HEK293 (cell line): Measurements from ENCODE around the gene DNAJB14.

Experiments used
- CTCF ChIA-PET: fragments of 350-600 bp; formaldehyde crosslinking; extraction: SDS; loops from one replicate; lab custom pipeline; 2021; ENCODE audit warnings: antibody characterized with exemption; lab: Yijun Ruan, JAX
- POLR2A ChIA-PET: fragments of 300-600 bp; formaldehyde crosslinking; extraction: SDS; loops from one replicate; lab custom pipeline; 2020; ENCODE audit warnings: antibody characterized with exemption, inconsistent platforms; lab: Yijun Ruan, JAX
- H3K27ac ChIP-seq: fragments of 200-500 bp; sonication (Bioruptor generic); 2 replicates; pipeline ENCODE4 v1.5.1; 2014; ENCODE audit warnings: low read depth, low read length, control low read depth, inconsistent platforms; ENCODE audit errors: extremely low read depth
- H3K36me3 ChIP-seq, 2 experiments: fragments of 200-500 bp in 1 of 2; sonication (Bioruptor generic) in 1 of 2; 1 replicate in 1 of 2; 2 replicates in 1 of 2; pipeline ENCODE4 v1.5.1; 2014 to 2017; ENCODE audit warnings: inconsistent platforms in 2 of 2, low read length in 2 of 2; ENCODE audit not compliant: control insufficient read depth in 2 of 2, insufficient read depth in 1 of 2
- H3K4me1 ChIP-seq: fragments of 200-500 bp; sonication (Bioruptor generic); 2 replicates; pipeline ENCODE4 v1.5.1; 2014; ENCODE audit warnings: mild to moderate bottlenecking, low read length, inconsistent platforms; ENCODE audit not compliant: control insufficient read depth, insufficient read depth
- H3K4me3 ChIP-seq: 2 replicates; pipeline ENCODE4 v1.5.1; 2011; ENCODE audit warnings: low read depth, mild to moderate bottlenecking, control low read depth, low read length, moderate library complexity
- H3K9me3 ChIP-seq: fragments of 200-500 bp; sonication (Bioruptor generic); 2 replicates; pipeline ENCODE4 v1.5.1; 2014; ENCODE audit warnings: low read depth, low read length, inconsistent platforms; ENCODE audit not compliant: control insufficient read depth, insufficient read depth
- KLF9 ChIP-seq: fragments of 450-650 bp; formaldehyde crosslinking; IDR thresholded peaks from 2 replicates; pipeline ENCODE4 v1.5.1; 2016; ENCODE audit warnings: missing biosample characterization, missing genetic modification characterization, low read depth
- ZBTB17 ChIP-seq: fragments of 450-650 bp; formaldehyde crosslinking; IDR thresholded peaks from 2 replicates; pipeline ENCODE4 v1.5.1; 2016; ENCODE audit warnings: missing biosample characterization, missing genetic modification characterization
- ZBTB20 ChIP-seq: fragments of 450-650 bp; formaldehyde crosslinking; IDR thresholded peaks from 2 replicates; pipeline ENCODE4 v1.5.1; 2016; ENCODE audit warnings: missing biosample characterization, missing genetic modification characterization
- ZFP37 ChIP-seq: fragments of 450-650 bp; formaldehyde crosslinking; IDR thresholded peaks from 2 replicates; pipeline ENCODE4 v1.5.1; 2016; ENCODE audit warnings: missing biosample characterization, missing genetic modification characterization
- ZNF169 ChIP-seq: fragments of 450-650 bp; formaldehyde crosslinking; IDR thresholded peaks from 2 replicates; pipeline ENCODE4 v1.5.1; 2016; ENCODE audit warnings: missing biosample characterization, missing genetic modification characterization
- ZNF24 ChIP-seq: fragments of 450-650 bp; formaldehyde crosslinking; IDR thresholded peaks from 2 replicates; pipeline ENCODE4 v1.5.1; 2016; ENCODE audit warnings: missing biosample characterization, missing genetic modification characterization
- ZNF248 ChIP-seq: fragments of 450-650 bp; formaldehyde crosslinking; IDR thresholded peaks from 2 replicates; pipeline ENCODE4 v1.5.1; 2017; ENCODE audit warnings: missing biosample characterization, missing genetic modification characterization
- ZNF335 ChIP-seq: fragments of 450-650 bp; formaldehyde crosslinking; conservative IDR thresholded peaks from 2 replicates; pipeline ENCODE4 v1.5.1; 2016; ENCODE audit warnings: missing biosample characterization, missing genetic modification characterization
- ZNF561 ChIP-seq: fragments of 450-650 bp; IDR thresholded peaks from 2 replicates; pipeline ENCODE4 v1.5.1; 2018; ENCODE audit warnings: missing biosample characterization, missing genetic modification characterization, borderline replicate concordance
- ZNF585B ChIP-seq: fragments of 450-650 bp; formaldehyde crosslinking; IDR thresholded peaks from 2 replicates; pipeline ENCODE4 v1.5.1; 2016; ENCODE audit warnings: missing biosample characterization, missing genetic modification characterization
- ZNF670 ChIP-seq: fragments of 450-650 bp; formaldehyde crosslinking; IDR thresholded peaks from 2 replicates; pipeline ENCODE4 v1.5.1; 2016; ENCODE audit warnings: missing biosample characterization, missing genetic modification characterization, low read depth
- ZNF677 ChIP-seq: fragments of 450-650 bp; IDR thresholded peaks from 2 replicates; pipeline ENCODE4 v1.5.0; 2018; ENCODE audit warnings: missing biosample characterization, mild to moderate bottlenecking, missing genetic modification characterization, moderate library complexity
- TF ChIP-seq, protein P1 (sequence below): fragments of 450-650 bp; formaldehyde crosslinking; IDR thresholded peaks from 2 replicates; pipeline ENCODE4 v1.5.1; 2016; ENCODE audit warnings: missing biosample characterization, missing genetic modification characterization
- TF ChIP-seq, protein P2 (sequence below): fragments of 450-650 bp; formaldehyde crosslinking; IDR thresholded peaks from 2 replicates; pipeline ENCODE4 v1.5.1; 2016; ENCODE audit warnings: missing biosample characterization, missing genetic modification characterization, borderline replicate concordance
- TF ChIP-seq, protein P3 (sequence below): fragments of 450-650 bp; formaldehyde crosslinking; IDR thresholded peaks from 2 replicates; pipeline ENCODE4 v1.5.1; 2016; ENCODE audit warnings: missing biosample characterization, missing genetic modification characterization
- TF ChIP-seq, protein P4 (sequence below): fragments of 450-650 bp; formaldehyde crosslinking; IDR thresholded peaks from 2 replicates; pipeline ENCODE4 v1.5.1; 2017; ENCODE audit warnings: missing biosample characterization, missing genetic modification characterization
- TF ChIP-seq, protein P5 (sequence below): fragments of 450-650 bp; formaldehyde crosslinking; conservative IDR thresholded peaks from 2 replicates; pipeline ENCODE4 v1.5.1; 2016; ENCODE audit warnings: low read depth, missing biosample characterization, missing genetic modification characterization
- TF ChIP-seq, protein P6 (sequence below): fragments of 450-650 bp; formaldehyde crosslinking; IDR thresholded peaks from 2 replicates; pipeline ENCODE4 v1.5.1; 2016; ENCODE audit warnings: missing biosample characterization, missing genetic modification characterization
- TF ChIP-seq, protein P7 (sequence below): fragments of 450-650 bp; formaldehyde crosslinking; IDR thresholded peaks from 2 replicates; pipeline ENCODE4 v1.5.1; 2016; ENCODE audit warnings: missing biosample characterization, missing genetic modification characterization

The DNAJB14 gene

DNA sequence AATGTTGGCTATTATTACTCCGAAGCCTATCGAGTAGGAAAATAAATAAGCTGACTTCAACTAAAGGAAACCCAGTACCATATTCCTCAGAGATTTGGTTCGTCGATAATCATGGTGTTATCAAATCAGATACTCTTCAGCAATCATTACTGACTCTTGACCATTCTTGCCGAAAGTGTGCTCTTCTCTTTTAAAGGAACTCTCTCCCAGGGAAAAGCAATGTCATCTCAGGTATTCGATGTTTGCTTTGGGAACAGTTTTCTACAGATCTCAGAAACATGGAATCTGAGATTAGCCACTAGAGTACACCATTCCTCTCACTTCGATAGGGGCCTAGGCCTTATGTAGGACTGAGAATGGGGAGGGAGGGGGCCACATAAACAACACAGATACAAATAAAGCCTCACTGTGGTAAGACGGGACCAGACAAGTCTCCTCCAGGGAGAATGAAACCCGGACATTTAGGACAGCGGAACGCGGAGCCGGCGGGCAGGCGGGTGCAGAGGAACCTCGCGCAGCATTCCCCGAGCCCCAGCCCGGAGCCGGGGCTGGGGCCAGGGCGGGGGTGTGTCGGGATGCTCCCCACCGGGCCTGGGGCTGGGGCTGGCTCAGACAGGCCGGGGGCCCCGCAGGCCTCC, 581 bp downstream of the DNAJB14 start:
- Histone ChIP-seq H3K36me3 (peaks cover 3 to 43% of the 10 kb centered on the region in 2 experiments; a peak in 1 of 3 replicates), H3K27ac (peak overlapping the region; percentile 76), H3K4me1 (no peaks in the 10 kb centered on the region), H3K4me3 (peak overlapping the region; percentile 56), H3K9me3 (no peaks in the 10 kb centered on the region)
- CTCF ChIA-PET = no interaction called here
- POLR2A ChIA-PET = interaction anchor here (0.6 to 1.5 kb wide), 3 partner anchors 51 to 382 kb away, joined by 3 to 9 read pairs (median 6); partner anchors contain the start of genes LAMTOR3 and TRMT10A
- TF ChIP-seq, protein P1, sequence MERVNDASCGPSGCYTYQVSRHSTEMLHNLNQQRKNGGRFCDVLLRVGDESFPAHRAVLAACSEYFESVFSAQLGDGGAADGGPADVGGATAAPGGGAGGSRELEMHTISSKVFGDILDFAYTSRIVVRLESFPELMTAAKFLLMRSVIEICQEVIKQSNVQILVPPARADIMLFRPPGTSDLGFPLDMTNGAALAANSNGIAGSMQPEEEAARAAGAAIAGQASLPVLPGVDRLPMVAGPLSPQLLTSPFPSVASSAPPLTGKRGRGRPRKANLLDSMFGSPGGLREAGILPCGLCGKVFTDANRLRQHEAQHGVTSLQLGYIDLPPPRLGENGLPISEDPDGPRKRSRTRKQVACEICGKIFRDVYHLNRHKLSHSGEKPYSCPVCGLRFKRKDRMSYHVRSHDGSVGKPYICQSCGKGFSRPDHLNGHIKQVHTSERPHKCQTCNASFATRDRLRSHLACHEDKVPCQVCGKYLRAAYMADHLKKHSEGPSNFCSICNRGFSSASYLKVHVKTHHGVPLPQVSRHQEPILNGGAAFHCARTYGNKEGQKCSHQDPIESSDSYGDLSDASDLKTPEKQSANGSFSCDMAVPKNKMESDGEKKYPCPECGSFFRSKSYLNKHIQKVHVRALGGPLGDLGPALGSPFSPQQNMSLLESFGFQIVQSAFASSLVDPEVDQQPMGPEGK (tag by site-specific recombination) = peak; percentile 41; the same call in 1 of the 2 replicates
- TF ChIP-seq KLF9 = peak; percentile 57; the same call in 1 of the 2 replicates
- TF ChIP-seq, protein P2, sequence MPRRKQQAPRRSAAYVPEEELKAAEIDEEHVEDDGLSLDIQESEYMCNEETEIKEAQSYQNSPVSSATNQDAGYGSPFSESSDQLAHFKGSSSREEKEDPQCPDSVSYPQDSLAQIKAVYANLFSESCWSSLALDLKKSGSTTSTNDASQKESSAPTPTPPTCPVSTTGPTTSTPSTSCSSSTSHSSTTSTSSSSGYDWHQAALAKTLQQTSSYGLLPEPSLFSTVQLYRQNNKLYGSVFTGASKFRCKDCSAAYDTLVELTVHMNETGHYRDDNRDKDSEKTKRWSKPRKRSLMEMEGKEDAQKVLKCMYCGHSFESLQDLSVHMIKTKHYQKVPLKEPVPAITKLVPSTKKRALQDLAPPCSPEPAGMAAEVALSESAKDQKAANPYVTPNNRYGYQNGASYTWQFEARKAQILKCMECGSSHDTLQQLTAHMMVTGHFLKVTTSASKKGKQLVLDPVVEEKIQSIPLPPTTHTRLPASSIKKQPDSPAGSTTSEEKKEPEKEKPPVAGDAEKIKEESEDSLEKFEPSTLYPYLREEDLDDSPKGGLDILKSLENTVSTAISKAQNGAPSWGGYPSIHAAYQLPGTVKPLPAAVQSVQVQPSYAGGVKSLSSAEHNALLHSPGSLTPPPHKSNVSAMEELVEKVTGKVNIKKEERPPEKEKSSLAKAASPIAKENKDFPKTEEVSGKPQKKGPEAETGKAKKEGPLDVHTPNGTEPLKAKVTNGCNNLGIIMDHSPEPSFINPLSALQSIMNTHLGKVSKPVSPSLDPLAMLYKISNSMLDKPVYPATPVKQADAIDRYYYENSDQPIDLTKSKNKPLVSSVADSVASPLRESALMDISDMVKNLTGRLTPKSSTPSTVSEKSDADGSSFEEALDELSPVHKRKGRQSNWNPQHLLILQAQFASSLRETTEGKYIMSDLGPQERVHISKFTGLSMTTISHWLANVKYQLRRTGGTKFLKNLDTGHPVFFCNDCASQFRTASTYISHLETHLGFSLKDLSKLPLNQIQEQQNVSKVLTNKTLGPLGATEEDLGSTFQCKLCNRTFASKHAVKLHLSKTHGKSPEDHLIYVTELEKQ (tag by site-specific recombination) = no peak
- no peak for TF ChIP-seq ZNF24 (tag by site-specific recombination)
- TF ChIP-seq, protein P3, sequence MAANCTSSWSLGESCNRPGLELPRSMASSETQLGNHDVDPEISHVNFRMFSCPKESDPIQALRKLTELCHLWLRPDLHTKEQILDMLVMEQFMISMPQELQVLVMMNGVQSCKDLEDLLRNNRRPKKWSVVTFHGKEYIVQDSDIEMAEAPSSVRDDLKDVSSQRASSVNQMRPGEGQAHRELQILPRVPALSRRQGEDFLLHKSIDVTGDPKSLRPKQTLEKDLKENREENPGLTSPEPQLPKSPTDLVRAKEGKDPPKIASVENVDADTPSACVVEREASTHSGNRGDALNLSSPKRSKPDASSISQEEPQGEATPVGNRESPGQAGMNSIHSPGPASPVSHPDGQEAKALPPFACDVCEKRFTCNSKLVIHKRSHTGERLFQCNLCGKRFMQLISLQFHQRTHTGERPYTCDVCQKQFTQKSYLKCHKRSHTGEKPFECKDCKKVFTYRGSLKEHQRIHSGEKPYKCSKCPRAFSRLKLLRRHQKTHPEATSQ (tag by site-specific recombination) = no peak
- TF ChIP-seq, protein P4, sequence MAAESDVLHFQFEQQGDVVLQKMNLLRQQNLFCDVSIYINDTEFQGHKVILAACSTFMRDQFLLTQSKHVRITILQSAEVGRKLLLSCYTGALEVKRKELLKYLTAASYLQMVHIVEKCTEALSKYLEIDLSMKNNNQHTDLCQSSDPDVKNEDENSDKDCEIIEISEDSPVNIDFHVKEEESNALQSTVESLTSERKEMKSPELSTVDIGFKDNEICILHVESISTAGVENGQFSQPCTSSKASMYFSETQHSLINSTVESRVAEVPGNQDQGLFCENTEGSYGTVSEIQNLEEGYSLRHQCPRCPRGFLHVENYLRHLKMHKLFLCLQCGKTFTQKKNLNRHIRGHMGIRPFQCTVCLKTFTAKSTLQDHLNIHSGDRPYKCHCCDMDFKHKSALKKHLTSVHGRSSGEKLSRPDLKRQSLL (tag by site-specific recombination) = no peak
- TF ChIP-seq, protein P5, sequence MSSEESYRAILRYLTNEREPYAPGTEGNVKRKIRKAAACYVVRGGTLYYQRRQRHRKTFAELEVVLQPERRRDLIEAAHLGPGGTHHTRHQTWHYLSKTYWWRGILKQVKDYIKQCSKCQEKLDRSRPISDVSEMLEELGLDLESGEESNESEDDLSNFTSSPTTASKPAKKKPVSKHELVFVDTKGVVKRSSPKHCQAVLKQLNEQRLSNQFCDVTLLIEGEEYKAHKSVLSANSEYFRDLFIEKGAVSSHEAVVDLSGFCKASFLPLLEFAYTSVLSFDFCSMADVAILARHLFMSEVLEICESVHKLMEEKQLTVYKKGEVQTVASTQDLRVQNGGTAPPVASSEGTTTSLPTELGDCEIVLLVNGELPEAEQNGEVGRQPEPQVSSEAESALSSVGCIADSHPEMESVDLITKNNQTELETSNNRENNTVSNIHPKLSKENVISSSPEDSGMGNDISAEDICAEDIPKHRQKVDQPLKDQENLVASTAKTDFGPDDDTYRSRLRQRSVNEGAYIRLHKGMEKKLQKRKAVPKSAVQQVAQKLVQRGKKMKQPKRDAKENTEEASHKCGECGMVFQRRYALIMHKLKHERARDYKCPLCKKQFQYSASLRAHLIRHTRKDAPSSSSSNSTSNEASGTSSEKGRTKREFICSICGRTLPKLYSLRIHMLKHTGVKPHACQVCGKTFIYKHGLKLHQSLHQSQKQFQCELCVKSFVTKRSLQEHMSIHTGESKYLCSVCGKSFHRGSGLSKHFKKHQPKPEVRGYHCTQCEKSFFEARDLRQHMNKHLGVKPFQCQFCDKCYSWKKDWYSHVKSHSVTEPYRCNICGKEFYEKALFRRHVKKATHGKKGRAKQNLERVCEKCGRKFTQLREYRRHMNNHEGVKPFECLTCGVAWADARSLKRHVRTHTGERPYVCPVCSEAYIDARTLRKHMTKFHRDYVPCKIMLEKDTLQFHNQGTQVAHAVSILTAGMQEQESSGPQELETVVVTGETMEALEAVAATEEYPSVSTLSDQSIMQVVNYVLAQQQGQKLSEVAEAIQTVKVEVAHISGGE = peak; percentile 91
- no peak for TF ChIP-seq ZNF561 (tag by site-specific recombination)
- no peak for TF ChIP-seq ZNF677 (tag by site-specific recombination)
- TF ChIP-seq, protein P6, sequence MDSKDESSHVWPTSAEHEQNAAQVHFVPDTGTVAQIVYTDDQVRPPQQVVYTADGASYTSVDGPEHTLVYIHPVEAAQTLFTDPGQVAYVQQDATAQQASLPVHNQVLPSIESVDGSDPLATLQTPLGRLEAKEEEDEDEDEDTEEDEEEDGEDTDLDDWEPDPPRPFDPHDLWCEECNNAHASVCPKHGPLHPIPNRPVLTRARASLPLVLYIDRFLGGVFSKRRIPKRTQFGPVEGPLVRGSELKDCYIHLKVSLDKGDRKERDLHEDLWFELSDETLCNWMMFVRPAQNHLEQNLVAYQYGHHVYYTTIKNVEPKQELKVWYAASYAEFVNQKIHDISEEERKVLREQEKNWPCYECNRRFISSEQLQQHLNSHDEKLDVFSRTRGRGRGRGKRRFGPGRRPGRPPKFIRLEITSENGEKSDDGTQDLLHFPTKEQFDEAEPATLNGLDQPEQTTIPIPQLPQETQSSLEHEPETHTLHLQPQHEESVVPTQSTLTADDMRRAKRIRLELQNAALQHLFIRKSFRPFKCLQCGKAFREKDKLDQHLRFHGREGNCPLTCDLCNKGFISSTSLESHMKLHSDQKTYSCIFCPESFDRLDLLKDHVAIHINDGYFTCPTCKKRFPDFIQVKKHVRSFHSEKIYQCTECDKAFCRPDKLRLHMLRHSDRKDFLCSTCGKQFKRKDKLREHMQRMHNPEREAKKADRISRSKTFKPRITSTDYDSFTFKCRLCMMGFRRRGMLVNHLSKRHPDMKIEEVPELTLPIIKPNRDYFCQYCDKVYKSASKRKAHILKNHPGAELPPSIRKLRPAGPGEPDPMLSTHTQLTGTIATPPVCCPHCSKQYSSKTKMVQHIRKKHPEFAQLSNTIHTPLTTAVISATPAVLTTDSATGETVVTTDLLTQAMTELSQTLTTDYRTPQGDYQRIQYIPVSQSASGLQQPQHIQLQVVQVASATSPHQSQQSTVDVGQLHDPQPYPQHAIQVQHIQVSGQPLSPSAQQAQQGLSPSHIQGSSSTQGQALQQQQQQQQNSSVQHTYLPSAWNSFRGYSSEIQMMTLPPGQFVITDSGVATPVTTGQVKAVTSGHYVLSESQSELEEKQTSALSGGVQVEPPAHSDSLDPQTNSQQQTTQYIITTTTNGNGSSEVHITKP (tag by site-specific recombination) = peak; percentile 79
- no peak for TF ChIP-seq ZNF248 (tag by site-specific recombination)
- no peak for TF ChIP-seq ZNF670 (tag by site-specific recombination)
- no peak for TF ChIP-seq ZFP37 (tag by site-specific recombination)
- TF ChIP-seq ZNF169 (tag by site-specific recombination) = no peak
- TF ChIP-seq, protein P7, sequence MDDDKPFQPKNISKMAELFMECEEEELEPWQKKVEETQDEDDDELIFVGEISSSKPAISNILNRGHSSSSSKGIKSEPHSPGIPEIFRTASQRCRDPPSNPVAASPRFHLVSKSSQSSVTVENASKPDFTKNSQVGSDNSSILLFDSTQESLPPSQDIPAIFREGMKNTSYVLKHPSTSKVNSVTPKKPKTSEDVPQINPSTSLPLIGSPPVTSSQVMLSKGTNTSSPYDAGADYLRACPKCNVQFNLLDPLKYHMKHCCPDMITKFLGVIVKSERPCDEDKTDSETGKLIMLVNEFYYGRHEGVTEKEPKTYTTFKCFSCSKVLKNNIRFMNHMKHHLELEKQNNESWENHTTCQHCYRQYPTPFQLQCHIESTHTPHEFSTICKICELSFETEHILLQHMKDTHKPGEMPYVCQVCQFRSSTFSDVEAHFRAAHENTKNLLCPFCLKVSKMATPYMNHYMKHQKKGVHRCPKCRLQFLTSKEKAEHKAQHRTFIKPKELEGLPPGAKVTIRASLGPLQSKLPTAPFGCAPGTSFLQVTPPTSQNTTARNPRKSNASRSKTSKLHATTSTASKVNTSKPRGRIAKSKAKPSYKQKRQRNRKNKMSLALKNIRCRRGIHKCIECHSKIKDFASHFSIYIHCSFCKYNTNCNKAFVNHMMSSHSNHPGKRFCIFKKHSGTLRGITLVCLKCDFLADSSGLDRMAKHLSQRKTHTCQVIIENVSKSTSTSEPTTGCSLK (tag by site-specific recombination) = no peak
- peak; percentile 55 for TF ChIP-seq ZNF335 (tag by site-specific recombination)
- TF ChIP-seq ZBTB17 (tag by site-specific recombination) = peak; percentile 64
- peak; percentile 58 for TF ChIP-seq ZBTB20 (tag by site-specific recombination)
- no peak for TF ChIP-seq ZNF585B (tag by site-specific recombination)
